ENCODE measurements around the gene SLC1A5.
"Not testable (repeated sequence)": the region's sequence is repeated elsewhere in the genome, so short reads cannot be mapped to it uniquely, and the experiment has no call there.

SLC1A5 gene

GRCh38 chr19:46772170-46773017 is 16.0 kb downstream of the SLC1A5 start:
- no peak for DNase-seq (ENCODE audit: low read depth, low spot score)

- not testable (repeated sequence) for DNase-seq (ENCODE audit: low read depth, low spot score)
Observed at GRCh38 chr19:46768746-46769145, 19.6 kb downstream of the SLC1A5 start.

GRCh38 chr19:46766569-46767317 is 21.7 kb downstream of the SLC1A5 start:
- no peak for DNase-seq (ENCODE audit: low read depth, low spot score)

- no peak for DNase-seq (ENCODE audit: low read depth, low spot score)
Observed at GRCh38 chr19:46764817-46765291, 23.5 kb downstream of the SLC1A5 start.

- DNase-seq (ENCODE audit: low read depth, low spot score) = no peak
Observed at GRCh38 chr19:46762245-46762890, 26.0 kb downstream of the SLC1A5 start.

GRCh38 chr19:46761418-46761831 is 27.0 kb downstream of the SLC1A5 start:
- no peak for DNase-seq (ENCODE audit: low read depth, low spot score)

- DNase-seq (ENCODE audit: low read depth, low spot score) = not testable (repeated sequence)
Observed at GRCh38 chr19:46760897-46761296, 27.5 kb downstream of the SLC1A5 start.

GRCh38 chr19:46760363-46760762 is 28.0 kb downstream of the SLC1A5 start:
- no peak for DNase-seq (ENCODE audit: low read depth, low spot score)

- DNase-seq (ENCODE audit: low read depth, low spot score) = no peak
Observed at GRCh38 chr19:46759817-46760333, 28.5 kb downstream of the SLC1A5 start.

- no peak for DNase-seq (ENCODE audit: low read depth, low spot score)
Observed at GRCh38 chr19:46759206-46759605, 29.2 kb downstream of the SLC1A5 start.

- DNase-seq (ENCODE audit: low read depth, low spot score) = no peak
Observed at GRCh38 chr19:46756544-46756888, 31.9 kb downstream of the SLC1A5 start.

GRCh38 chr19:46755853-46756543 is 32.4 kb downstream of the SLC1A5 start:
- DNase-seq (ENCODE audit: low read depth, low spot score) = no peak

- DNase-seq (ENCODE audit: low read depth, low spot score) = no peak
Observed at GRCh38 chr19:46755077-46755852, 33.1 kb downstream of the SLC1A5 start.

GRCh38 chr19:46753420-46754155 is 34.8 kb downstream of the SLC1A5 start:
- DNase-seq (ENCODE audit: low read depth, low spot score) = no peak

- no peak for DNase-seq (ENCODE audit: low read depth, low spot score)
Observed at GRCh38 chr19:46748325-46749109, 39.9 kb downstream of the SLC1A5 start.

GRCh38 chr19:46746281-46747057 is 41.9 kb downstream of the SLC1A5 start, which contains the start of gene STRN4:
STRN4 (minus strand) TSS chr19:46746450; CDS start chr19:46746430, 20 bp downstream.
- DNase-seq (ENCODE audit: low read depth, low spot score) = no peak

- DNase-seq (ENCODE audit: low read depth, low spot score) = no peak
Observed at GRCh38 chr19:46745521-46746280, 42.7 kb downstream of the SLC1A5 start, which contains the start of gene FKRP. FKRP (plus strand) TSS chr19:46746057; CDS start chr19:46755451, 9,394 bp downstream.

Data from iPS DF 19.7 (cell line).